WI38 (cell line): Measurements from ENCODE around the gene PASK.

Experiments used
- H3K4me3 ChIP-seq: 2 replicates; pipeline ENCODE4 v1.5.1; 2011; ENCODE audit warnings: low read depth, mild to moderate bottlenecking, control low read depth, low read length
- TF ChIP-seq, protein P1 (sequence below): IDR thresholded peaks from 2 replicates; pipeline ENCODE4 v1.5.1; 2012; ENCODE audit warnings: low read depth, mild to moderate bottlenecking, control low read depth, low read length

Gene PASK

DNA sequence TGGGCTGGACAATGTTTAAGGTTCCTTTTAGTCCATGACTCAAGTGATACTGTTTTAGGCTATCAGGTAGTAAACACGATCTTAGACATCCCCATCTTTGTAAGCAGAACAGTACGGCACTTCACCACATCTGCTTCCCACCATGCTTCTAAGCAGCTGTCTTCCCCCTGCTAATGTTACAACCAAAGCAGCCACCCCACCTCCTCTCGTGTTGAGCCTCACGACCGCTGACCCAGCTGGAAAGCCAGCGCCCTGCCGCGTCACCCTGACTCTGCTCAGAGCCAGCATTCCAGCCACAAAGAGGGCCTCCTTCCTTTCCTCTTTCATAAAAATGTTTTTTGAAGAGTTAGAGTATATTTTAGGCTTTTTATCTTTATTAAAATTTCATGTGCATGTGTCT is 56.6 kb downstream of the PASK start:
- TF ChIP-seq, protein P1, sequence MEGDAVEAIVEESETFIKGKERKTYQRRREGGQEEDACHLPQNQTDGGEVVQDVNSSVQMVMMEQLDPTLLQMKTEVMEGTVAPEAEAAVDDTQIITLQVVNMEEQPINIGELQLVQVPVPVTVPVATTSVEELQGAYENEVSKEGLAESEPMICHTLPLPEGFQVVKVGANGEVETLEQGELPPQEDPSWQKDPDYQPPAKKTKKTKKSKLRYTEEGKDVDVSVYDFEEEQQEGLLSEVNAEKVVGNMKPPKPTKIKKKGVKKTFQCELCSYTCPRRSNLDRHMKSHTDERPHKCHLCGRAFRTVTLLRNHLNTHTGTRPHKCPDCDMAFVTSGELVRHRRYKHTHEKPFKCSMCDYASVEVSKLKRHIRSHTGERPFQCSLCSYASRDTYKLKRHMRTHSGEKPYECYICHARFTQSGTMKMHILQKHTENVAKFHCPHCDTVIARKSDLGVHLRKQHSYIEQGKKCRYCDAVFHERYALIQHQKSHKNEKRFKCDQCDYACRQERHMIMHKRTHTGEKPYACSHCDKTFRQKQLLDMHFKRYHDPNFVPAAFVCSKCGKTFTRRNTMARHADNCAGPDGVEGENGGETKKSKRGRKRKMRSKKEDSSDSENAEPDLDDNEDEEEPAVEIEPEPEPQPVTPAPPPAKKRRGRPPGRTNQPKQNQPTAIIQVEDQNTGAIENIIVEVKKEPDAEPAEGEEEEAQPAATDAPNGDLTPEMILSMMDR, result no peak

DNA sequence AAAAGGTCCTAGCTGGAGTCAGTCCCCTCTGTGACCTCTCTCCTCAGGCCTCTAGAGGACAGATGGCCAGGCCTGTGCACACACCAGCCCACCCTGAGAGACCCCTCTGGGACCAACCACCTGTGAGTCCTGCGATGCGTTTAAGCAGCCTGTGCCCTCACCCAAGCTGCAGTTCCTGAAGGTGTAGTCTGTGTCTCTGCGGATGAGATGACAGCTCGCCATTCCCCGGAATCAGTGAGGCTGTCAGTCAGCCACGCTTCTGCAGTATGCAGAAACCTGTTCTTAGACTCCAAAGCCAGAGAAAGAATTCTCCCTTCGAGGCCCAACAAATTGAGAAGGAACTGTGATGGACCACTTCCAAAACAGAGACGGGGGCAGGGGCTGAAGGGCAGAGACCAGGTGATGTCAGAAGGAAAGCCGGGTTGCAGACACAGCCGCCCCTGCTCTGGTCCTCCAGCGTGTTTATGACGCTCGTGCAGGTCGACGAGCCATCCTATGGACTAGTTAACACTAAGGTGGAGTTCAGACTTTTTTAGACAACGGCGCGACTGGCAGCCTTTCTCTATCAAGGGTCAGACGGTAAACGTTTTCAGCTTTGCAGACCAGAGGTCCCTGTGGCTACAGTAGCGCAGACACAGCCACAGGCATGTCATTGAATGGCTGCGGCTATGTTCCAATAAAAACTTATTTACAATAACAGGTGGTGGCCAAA is 57.4 kb downstream of the PASK start:
- TF ChIP-seq, protein P1, result no peak
- H3K4me3 ChIP-seq, result no peak overlapping the region

More for the DNA sequence above, 56.6 kb downstream of the PASK start:
- no peak overlapping the region for H3K4me3 ChIP-seq

DNA sequence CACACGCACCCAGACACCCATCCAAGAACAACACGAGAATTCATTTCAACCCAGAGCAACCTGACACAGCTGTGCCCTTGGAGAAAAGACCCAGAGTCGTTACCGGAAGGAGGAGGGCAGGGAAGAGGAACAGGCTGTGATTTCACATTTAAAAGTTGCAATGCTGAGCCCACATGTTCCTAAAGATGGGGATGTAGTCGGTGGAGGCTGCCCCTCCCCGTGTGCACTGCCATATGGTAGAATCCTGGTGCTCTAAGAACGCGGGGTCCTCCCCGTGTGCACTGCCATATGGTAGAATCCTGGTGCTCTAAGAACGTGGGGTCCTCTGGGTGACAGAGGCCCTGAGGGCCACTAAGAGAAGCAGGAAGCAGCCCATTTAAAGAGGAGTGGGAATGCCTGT is 58.1 kb downstream of the PASK start:
- TF ChIP-seq, protein P1, result no peak

DNA sequence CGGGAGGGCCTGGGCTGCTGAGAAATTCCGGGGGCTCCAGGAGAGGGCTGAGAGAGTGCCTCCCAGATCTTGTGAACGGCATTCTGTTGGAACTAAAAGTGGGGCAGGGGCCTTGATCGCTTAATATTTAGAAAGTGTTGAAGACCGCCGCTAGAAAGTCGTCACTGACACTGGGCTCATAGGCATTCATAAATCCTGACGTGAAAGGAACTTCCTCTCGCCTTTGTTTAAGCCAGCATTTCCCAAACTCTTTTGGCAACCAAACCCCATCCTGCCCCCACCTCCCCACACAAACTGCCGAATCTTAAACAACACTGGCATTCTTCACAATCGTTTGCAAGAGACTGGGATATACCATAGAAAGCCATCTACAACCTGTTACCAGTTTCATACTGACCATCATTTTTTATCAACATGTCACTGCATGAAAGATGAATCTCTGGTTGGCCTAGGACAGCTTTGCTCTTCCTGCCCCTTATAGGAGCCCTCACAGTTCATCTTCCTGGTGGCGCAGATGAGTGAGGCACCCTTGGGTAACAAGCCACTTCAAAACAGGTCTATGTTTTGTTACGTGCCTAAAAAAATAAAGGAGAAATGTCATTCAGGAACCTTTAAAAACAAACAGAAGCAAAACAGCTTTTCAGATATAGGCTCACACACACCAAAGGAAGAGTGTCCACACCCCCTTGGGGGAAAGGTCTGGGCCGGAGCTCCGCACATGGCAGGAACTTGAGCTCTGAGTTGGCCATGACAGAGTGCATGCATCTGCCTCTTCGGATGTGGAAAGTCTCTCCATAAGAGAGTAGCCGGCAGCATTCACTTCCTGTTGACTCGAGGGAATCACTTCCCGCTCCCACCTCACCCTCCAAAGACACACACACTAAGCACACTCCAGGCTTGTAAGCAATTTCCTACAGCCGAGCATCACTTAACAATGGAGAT is 60.2 kb downstream of the PASK start:
- no peak overlapping the region for H3K4me3 ChIP-seq
- TF ChIP-seq, protein P1, result no peak

More for the DNA sequence above, 58.1 kb downstream of the PASK start:
- H3K4me3 ChIP-seq, result no peak overlapping the region

DNA sequence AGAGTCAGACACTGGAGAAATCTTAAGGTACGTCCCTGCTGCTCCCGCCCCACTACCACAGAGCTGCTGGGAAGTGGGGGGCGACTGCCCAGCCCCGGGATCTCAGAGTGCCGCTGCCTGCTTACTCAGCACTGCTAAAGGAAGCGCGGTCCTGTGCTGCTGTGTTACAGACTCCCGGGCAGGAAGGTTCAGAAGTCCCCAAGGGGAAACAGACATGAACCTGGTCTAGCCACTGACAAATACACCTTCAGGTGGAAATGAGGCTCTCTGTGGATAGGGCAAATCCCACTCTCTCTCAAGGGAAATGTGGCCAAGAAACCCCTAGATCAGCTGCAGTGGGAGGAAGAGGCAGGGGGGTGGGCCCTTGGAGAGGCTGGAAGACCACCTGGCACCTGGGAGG is 60.9 kb downstream of the PASK start:
- TF ChIP-seq, protein P1, result no peak

DNA sequence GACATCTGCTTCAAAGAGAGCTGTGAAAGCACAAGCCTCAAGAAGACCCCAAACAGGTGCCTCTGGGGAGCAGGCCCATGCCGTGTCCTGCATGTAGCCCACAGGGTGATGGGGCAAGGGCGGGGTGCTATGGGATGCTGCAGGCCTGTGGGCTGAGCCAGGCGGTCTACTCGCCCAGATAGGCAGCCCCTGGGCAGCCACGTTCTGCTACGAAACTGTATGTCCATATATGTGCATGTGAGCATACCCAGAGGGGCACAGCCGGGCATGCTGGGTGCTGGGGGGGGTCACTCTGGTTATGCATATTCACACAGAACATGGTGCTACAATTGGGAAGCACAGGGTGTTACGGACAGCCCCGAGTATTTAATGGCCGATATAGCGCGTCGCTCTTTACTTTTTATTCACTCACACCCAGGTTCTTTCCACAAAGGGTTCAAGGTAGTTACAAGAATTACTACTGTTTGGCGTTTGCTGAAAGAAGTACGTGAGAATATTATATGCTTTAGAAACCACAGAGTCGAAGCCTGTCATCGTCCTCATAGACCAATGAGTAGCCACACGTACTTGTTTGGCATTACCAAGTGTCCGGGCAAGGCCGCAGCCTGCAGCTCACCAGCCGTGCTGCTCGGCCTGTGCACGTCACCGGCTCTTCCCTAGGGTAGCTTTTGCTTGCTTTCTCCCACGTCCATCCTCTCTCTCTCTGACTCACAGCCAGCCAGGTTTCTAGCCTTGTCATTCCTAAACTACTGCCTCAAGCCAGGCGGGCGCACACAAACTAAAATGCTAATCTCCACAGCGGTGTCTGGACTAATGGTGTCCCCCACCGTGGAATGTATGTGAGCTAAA is 61.6 kb downstream of the PASK start:
- no peak overlapping the region for H3K4me3 ChIP-seq
- TF ChIP-seq, protein P1, result no peak

More for the DNA sequence above, 60.9 kb downstream of the PASK start:
- no peak overlapping the region for H3K4me3 ChIP-seq
